H7 (cell line): ENCODE results near the gene NKIRAS2. TPM values are rescaled to one million over a fixed set of nuclear protein-coding genes. Genes with fewer than 3 reads are reported as not detected.

Experiments used
- DNase-seq: peaks from one replicate; pipeline ENCODE4 v3.0.0; 2012
- H3K27me3 ChIP-seq: 2 replicates; pipeline ENCODE4 v1.6.0; 2011; ENCODE audit warnings: mild to moderate bottlenecking, low read length; ENCODE audit not compliant: control insufficient read depth, insufficient read depth
- H3K36me3 ChIP-seq: replicated peaks from 2 replicates; pipeline ENCODE4 v1.5.1; 2011; ENCODE audit warnings: low read length; ENCODE audit not compliant: control insufficient read depth, insufficient read depth
- H3K4me3 ChIP-seq: 2 replicates; pipeline ENCODE4 v1.5.1; 2011; ENCODE audit warnings: low read depth, mild to moderate bottlenecking, control low read depth, low read length, moderate library complexity; ENCODE audit not compliant: insufficient read depth
- total RNA-seq: library from RNA; depleted of rRNA; stranded (reverse); fragments of >200 nt; shearing (Covaris generic); gene quantifications from 2 replicates; pipeline ENCODE4 v1.2.3, GENCODE V29; 2014; rRNA removed

The NKIRAS2 gene
- total RNA-seq, 1 experiment from 2014 or later, result 35.0 TPM

DNA sequence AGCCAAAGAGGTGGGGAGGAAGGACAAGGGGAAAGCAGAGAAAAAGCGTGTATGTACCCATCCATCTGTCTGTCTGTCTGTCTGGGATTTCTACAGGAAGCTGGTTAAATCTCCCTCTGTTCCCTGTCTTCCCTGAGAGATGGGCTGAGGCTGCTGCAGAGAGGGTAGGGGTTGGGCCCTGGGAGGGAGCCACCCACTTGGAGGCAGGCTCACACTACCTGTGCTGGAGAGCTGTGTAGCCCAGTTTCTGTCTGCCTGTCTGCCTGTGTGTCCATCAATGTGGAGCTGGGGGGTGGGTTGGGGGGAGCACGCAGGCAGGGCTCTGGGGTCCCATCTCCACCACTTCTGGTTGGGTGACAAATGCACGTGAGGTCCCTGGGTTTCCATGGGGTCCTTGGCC is 49.1 kb downstream of the NKIRAS2 start:
- peak; percentile 50 for DNase-seq
- peaks cover 13% of the 10 kb centered on the region for H3K27me3 ChIP-seq
- H3K36me3 ChIP-seq, result no peaks in the 10 kb centered on the region
- H3K4me3 ChIP-seq, result no peak overlapping the region

DNA sequence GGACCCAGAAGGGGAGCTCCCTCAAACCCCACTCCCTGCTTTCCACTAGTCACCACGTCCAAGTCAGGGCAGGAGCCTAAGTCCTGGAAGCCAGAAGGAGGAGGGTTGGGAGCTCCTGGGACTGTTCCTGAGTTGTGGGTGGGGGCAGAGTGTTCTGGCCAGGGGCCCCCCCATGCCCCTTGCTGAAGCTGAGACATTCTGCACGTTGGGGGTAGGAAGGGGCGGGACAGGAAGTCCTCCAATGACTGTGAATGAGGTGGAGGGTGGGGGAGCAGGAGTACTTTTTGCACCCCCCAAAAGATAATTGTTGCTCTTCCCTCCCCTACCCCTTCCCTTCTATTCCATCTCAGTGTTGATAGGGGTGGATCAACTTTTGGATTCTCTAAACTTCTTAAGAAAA is 51.9 kb downstream of the NKIRAS2 start:
- H3K4me3 ChIP-seq, result peak overlapping the region; percentile 49
- H3K36me3 ChIP-seq, result no peaks in the 10 kb centered on the region
- DNase-seq, result peak; percentile 56
- H3K27me3 ChIP-seq, result peaks cover 13% of the 10 kb centered on the region

DNA sequence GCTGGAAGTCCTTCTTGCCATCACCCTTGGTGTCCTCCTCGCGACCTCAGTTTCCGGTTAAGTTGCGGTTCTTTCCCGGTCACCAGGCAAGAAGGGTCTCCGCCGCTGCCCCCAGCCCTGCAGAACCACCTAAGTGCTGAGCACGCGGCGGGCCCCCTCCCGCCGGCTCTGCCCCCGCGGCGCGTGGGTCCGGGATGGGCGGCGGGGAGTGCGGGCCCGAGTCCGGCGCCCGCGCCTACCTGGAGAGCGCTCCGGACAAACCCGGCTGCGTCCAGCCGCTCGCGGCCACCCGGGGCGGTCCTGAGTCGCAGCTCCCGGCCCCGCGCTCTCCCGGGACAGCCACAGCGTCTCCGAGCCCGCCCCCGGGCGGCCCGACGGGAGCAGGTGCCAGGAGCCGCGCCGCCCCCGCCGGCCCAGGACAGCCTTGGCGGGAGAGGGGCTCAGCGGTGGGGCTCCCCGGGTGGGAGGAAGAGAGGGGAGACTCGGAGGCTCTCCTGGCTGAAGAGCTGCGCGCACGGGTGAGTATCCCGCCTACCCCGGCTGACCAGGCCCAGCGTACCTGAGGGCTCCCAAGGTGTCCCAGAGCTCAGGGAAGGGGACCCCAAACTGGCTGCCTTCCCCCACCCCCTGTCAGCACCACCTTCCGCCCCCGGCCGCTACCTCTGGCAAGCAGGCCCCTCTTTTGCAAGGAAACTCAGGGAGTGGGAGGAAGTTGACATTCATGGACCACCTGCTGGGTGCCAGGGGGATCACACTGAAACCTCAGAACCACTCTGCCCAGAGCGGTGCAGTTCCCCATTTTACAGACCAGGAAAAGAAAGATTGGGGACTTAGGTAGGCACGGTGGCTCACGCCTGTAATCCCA is 52.7 kb downstream of the NKIRAS2 start:
- H3K4me3 ChIP-seq, result peak overlapping the region; percentile 49
- no peaks in the 10 kb centered on the region for H3K36me3 ChIP-seq
- peak; percentile 89 for DNase-seq
- H3K27me3 ChIP-seq, result peaks cover 13% of the 10 kb centered on the region

Other genes starting within 250 kb of the NKIRAS2 start
- gene JUP, start 233.4 kb upstream of the NKIRAS2 start, total RNA-seq, result 58.4 and 68.5 TPM in 2 replicates
- 34.7 and 44.6 TPM in 2 replicates for gene P3H4, start 208.1 kb upstream of the NKIRAS2 start, total RNA-seq
- gene FKBP10, start 207.1 kb upstream of the NKIRAS2 start, total RNA-seq, result 206 and 213 TPM in 2 replicates
- 62.2 and 77.1 TPM in 2 replicates for gene NT5C3B, start 183.9 kb upstream of the NKIRAS2 start, total RNA-seq
- 0.10 and 1.1 TPM in 2 replicates for gene KLHL10, start 182.3 kb upstream of the NKIRAS2 start, total RNA-seq
- gene KLHL11, start 154.7 kb upstream of the NKIRAS2 start, total RNA-seq, result 14.7 and 18.1 TPM in 2 replicates
- 235 and 260 TPM in 2 replicates for gene ACLY, start 101.1 kb upstream of the NKIRAS2 start, total RNA-seq
- 0.28 and 0.85 TPM in 2 replicates for gene ODAD4, start 89.5 kb upstream of the NKIRAS2 start, total RNA-seq
- gene CNP, start 53.3 kb upstream of the NKIRAS2 start, total RNA-seq, result 32.8 and 46.1 TPM in 2 replicates
- gene DNAJC7, start 2.7 kb upstream of the NKIRAS2 start, total RNA-seq, result 83.4 and 97.3 TPM in 2 replicates
- gene C17orf113, start 30.5 kb downstream of the NKIRAS2 start, total RNA-seq, result 1.0 and 1.1 TPM in 2 replicates
- 2.7 and 3.8 TPM in 2 replicates for gene ZNF385C, start 78.4 kb downstream of the NKIRAS2 start, total RNA-seq
- 1.2 and 5.6 TPM in 2 replicates for gene DHX58, start 92.6 kb downstream of the NKIRAS2 start, total RNA-seq
- 24.8 and 26.0 TPM in 2 replicates for gene KAT2A, start 101.3 kb downstream of the NKIRAS2 start, total RNA-seq
- gene HSPB9, start 102.7 kb downstream of the NKIRAS2 start, total RNA-seq, result 0.10 and 0.22 TPM in 2 replicates
- gene RAB5C, start 134.9 kb downstream of the NKIRAS2 start, total RNA-seq, result 82.9 and 91.4 TPM in 2 replicates
- 0.10 TPM in 1 of 2 replicates, not detected in the other for gene KCNH4, start 161.1 kb downstream of the NKIRAS2 start, total RNA-seq
- 0.26 TPM in 1 of 2 replicates, not detected in the other for gene HCRT, start 165.4 kb downstream of the NKIRAS2 start, total RNA-seq
- 11.5 and 24.3 TPM in 2 replicates for gene GHDC, start 174.4 kb downstream of the NKIRAS2 start, total RNA-seq